PFSK-1 (cell line): Measurements from ENCODE around the gene CSNK2A2.

Experiments
- FOXP2 ChIP-seq: optimal IDR thresholded peaks from 2 replicates; pipeline ENCODE3; 2011; ENCODE audit warnings: borderline replicate concordance, control low read depth, inconsistent platforms; ENCODE audit not compliant: insufficient read depth; ENCODE audit errors: extremely low read length, extremely low read depth
- POLR2AphosphoS5 ChIP-seq: IDR thresholded peaks from 2 replicates; pipeline ENCODE4 v1.6.1; 2012; ENCODE audit warnings: low read depth, mild to moderate bottlenecking, control low read depth, low read length, moderate library complexity
- SIN3A ChIP-seq: IDR thresholded peaks from 2 replicates; pipeline ENCODE4 v1.6.1; 2012; ENCODE audit warnings: mild to moderate bottlenecking, low read length, moderate library complexity, borderline replicate concordance; ENCODE audit not compliant: insufficient read depth
- TAF1 ChIP-seq: IDR thresholded peaks from 2 replicates; pipeline ENCODE4 v1.6.1; 2012; ENCODE audit warnings: low read length, control low read depth, borderline replicate concordance; ENCODE audit not compliant: insufficient read depth
- TF ChIP-seq, protein P1 (sequence below), 2 experiments: IDR thresholded peaks; 2 replicates each; pipeline versions ENCODE4 v1.6.1 to v1.8.0; 2011 to 2012; ENCODE audit warnings: low read depth in 2 of 2, low read length in 2 of 2, control low read depth in 1 of 2, inconsistent platforms in 1 of 2, mild to moderate bottlenecking in 1 of 2, moderate library complexity in 1 of 2; ENCODE audit not compliant: insufficient read depth in 1 of 2

Gene CSNK2A2

DNA sequence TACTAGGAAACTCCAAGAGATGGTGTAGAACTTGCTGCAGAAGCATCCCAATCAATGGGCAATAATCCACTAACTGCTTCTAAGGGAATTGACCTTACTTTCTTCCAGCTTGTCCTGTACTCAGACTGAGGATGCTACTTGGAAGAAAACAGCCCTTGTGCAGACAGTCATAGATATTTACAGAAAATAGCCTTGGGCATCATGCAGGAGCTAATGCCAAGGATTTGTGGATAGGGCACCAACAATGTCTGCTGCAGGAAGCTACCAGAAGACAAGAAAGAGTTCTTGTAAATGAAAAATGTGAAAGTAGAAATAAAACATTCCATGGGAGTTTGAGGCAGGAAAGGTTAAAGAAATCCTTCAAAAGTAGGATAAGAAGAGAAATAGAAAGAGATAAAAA lies 21.5 kb upstream of the CSNK2A2 start:
- TF ChIP-seq SIN3A = no peak
- TF ChIP-seq POLR2AphosphoS5 = no peak
- TF ChIP-seq, protein P1, sequence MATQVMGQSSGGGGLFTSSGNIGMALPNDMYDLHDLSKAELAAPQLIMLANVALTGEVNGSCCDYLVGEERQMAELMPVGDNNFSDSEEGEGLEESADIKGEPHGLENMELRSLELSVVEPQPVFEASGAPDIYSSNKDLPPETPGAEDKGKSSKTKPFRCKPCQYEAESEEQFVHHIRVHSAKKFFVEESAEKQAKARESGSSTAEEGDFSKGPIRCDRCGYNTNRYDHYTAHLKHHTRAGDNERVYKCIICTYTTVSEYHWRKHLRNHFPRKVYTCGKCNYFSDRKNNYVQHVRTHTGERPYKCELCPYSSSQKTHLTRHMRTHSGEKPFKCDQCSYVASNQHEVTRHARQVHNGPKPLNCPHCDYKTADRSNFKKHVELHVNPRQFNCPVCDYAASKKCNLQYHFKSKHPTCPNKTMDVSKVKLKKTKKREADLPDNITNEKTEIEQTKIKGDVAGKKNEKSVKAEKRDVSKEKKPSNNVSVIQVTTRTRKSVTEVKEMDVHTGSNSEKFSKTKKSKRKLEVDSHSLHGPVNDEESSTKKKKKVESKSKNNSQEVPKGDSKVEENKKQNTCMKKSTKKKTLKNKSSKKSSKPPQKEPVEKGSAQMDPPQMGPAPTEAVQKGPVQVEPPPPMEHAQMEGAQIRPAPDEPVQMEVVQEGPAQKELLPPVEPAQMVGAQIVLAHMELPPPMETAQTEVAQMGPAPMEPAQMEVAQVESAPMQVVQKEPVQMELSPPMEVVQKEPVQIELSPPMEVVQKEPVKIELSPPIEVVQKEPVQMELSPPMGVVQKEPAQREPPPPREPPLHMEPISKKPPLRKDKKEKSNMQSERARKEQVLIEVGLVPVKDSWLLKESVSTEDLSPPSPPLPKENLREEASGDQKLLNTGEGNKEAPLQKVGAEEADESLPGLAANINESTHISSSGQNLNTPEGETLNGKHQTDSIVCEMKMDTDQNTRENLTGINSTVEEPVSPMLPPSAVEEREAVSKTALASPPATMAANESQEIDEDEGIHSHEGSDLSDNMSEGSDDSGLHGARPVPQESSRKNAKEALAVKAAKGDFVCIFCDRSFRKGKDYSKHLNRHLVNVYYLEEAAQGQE (IDR thresholded peaks at IDR 0.05; ENCODE audit: insufficient read depth in 1 of 2, low read depth in 2 of 2, low read length in 2 of 2) = no peak
- TF ChIP-seq FOXP2 = no peak
- TF ChIP-seq TAF1 = no peak

DNA sequence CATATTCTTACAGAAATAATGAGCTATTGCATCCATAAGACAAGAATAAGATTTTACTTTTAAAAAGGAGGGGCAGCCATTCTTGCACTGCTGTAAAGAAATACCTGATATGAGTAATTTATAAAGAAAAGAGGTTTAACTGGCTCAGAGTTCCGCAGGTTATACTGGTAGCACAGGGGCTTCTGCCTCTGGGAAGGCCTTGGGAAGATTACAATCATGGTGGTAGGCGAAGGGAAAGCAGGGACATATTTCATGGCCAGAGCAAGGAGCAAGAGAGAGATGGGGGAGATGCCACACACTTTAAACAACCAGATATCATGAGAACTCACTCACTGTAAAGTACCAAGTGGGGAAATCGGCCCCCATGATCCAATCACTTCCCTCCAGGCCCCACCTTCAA lies 20.9 kb upstream of the CSNK2A2 start:
- TF ChIP-seq POLR2AphosphoS5 (no peak), TAF1 (no peak), SIN3A (no peak), FOXP2 (no peak)

DNA sequence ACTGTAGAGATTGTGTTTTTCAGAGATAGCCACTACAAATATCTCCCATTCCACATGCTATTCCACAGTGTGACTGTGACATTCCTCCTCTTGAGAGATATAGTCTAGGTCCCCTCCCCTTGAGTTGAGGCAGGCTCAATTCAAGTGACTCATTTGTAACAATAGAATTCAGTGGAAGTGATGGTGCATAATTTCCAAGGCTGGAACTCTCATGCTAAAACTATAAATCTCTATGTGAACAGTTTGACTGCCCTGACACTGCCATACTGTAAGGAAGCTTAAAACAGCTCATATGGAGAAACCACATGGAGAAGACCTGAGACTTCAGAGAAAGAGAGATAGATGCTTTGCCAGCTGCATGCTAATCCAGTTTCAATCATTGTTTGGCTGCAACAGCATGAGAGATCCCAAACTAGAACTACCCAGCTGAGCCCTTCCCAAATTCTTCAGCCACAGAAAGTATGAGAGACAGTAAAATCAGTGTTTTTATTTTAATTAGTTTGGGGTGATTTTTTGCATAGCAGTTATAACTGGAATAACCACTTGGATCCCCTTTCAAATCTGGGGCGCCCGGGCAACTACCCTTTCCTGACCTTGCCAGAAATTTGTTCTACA lies 19.5 kb upstream of the CSNK2A2 start:
- TF ChIP-seq TAF1 = no peak
- no peak for TF ChIP-seq POLR2AphosphoS5
- no peak for TF ChIP-seq FOXP2
- TF ChIP-seq, protein P1 (IDR thresholded peaks at IDR 0.05; ENCODE audit: insufficient read depth in 1 of 2, low read depth in 2 of 2, low read length in 2 of 2) = no peak
- no peak for TF ChIP-seq SIN3A

DNA sequence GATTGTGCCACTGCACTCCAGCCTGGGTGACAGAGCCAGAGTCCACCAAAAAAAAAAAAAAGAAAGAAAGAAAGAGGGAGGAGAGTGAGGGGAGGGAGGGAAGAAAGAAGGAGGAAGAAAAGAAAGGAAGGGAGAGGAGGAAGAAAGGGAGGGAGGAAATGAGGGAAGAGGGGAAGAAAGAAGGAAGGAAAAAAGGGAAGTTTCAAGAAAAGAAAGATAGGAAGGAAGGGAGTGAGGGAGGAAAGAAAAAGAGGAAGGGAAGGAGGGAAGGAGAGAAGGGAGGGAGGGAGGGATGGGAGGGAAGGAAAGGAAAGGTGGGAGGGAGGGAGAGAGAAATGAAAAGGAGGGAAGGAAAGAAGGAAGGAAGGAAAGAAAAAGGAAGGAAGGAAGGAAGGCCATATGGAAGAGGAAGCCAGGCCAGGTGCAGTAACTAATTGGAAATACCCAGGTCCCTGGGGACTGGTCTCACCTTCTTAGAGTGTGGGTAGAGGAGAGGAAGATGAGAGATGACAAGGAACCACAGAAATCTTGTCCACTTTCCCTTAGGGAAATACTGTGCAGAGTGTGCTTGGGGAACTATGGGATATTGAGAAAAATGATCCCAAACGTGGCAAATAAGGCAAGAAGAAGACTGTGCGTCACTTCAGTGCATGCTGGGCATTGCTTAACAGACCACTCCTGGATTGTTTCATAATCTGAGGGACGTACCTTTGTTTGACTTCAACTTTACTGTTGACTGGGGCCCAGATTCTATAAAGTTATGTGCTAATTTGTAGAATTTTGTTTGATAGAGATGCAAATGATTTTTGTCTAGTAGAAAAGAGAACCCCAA lies 15.1 kb upstream of the CSNK2A2 start:
- TF ChIP-seq SIN3A (no peak), FOXP2 (no peak), TAF1 (no peak), POLR2AphosphoS5 (no peak)
- TF ChIP-seq, protein P1 (IDR thresholded peaks at IDR 0.05; ENCODE audit: insufficient read depth in 1 of 2, low read depth in 2 of 2, low read length in 2 of 2) = no peak

DNA sequence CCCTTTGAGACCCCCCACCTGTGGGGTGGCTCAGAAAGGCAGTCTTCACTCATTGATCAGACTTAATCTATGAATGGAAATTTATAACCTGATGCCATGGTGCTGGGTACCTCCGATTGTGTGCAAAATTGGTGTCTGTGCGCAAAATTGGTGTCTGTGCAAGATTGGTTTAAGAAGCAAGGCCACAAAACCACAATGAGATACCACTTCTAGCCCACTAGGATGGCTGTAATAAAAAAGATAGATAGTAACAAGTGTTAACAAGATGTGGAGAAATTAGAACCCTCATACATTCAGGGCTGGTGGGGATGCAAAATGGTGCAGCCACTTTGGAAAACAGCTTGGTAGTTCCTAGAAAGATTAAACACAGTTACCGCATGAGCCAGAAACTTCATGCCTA lies 13.9 kb upstream of the CSNK2A2 start:
- TF ChIP-seq TAF1 (no peak), FOXP2 (no peak), SIN3A (no peak), POLR2AphosphoS5 (no peak)
- TF ChIP-seq, protein P1 (IDR thresholded peaks at IDR 0.05; ENCODE audit: insufficient read depth in 1 of 2, low read depth in 2 of 2, low read length in 2 of 2) = no peak
